ENCODE measurements around the gene KCTD17.

The KCTD17 gene

GRCh38 chr22:37083914-37084313, 32.4 kb downstream of the KCTD17 start:
- no peak for DNase-seq

GRCh38 chr22:37084385-37084784, 32.8 kb downstream of the KCTD17 start:
- DNase-seq, result no peak

- no peak for DNase-seq
Measured at GRCh38 chr22:37086184-37086583, 34.6 kb downstream of the KCTD17 start.

GRCh38 chr22:37088108-37088605, 36.6 kb downstream of the KCTD17 start:
- no peak for DNase-seq

GRCh38 chr22:37088750-37089408, 37.3 kb downstream of the KCTD17 start:
- no peak for DNase-seq

- DNase-seq, result no peak
Measured at GRCh38 chr22:37089434-37089833, 37.9 kb downstream of the KCTD17 start.

GRCh38 chr22:37090920-37091695, 39.6 kb downstream of the KCTD17 start:
- DNase-seq, result no peak

GRCh38 chr22:37091994-37092393, 40.5 kb downstream of the KCTD17 start:
- DNase-seq, result no peak

- no peak for DNase-seq
Measured at GRCh38 chr22:37092997-37093396, 41.5 kb downstream of the KCTD17 start.

GRCh38 chr22:37094239-37094638, 42.7 kb downstream of the KCTD17 start:
- DNase-seq, result no peak

GRCh38 chr22:37095113-37095512, 43.6 kb downstream of the KCTD17 start:
- DNase-seq, result no peak

- DNase-seq, result no peak
Measured at GRCh38 chr22:37097346-37097745, 45.8 kb downstream of the KCTD17 start.

GRCh38 chr22:37098976-37099591, 47.5 kb downstream of the KCTD17 start:
- no peak for DNase-seq

GRCh38 chr22:37100589-37101127, 49.1 kb downstream of the KCTD17 start:
- DNase-seq, result no peak

- DNase-seq, result no peak
Measured at GRCh38 chr22:37101311-37102066, 49.9 kb downstream of the KCTD17 start.

- no peak for DNase-seq
Measured at GRCh38 chr22:37103151-37103550, 51.6 kb downstream of the KCTD17 start.

GRCh38 chr22:37103656-37104452, 52.3 kb downstream of the KCTD17 start:
- no peak for DNase-seq

- DNase-seq, result no peak
Measured at GRCh38 chr22:37105154-37105553, 53.6 kb downstream of the KCTD17 start.

GRCh38 chr22:37105990-37106389, 54.4 kb downstream of the KCTD17 start:
- no peak for DNase-seq

- DNase-seq, result no peak
Measured at GRCh38 chr22:37107816-37108621, 56.5 kb downstream of the KCTD17 start.

Measured in NCI-H1105 treated with DMSO at 0.1 percent for 48 hours (cell line).